SIG-M5 treated with dmso at 0.1 percent for 504 hours (cell line): ENCODE measurements around the gene ZNF208.
"Not testable (repeated sequence)": the region's sequence is repeated elsewhere in the genome, so short reads cannot be mapped to it uniquely, and the experiment has no call there.

Experiments
- DNase-seq: peaks from one replicate; lab custom pipeline; 2025; ENCODE audit not compliant: unreplicated experiment; lab: John Stamatoyannopoulos, UW

Gene ZNF208

GRCh38 chr19:22010437-22011143, at the start of gene ZNF208:
Gene ZNF208 (minus strand): TSS chr19:22010943. CDS start chr19:22010794, 149 bp downstream.
- not testable (repeated sequence) for DNase-seq

GRCh38 chr19:22052644-22053013, 41.9 kb upstream of the ZNF208 start:
- DNase-seq, result no peak

- DNase-seq, result not testable (repeated sequence)
Measured at GRCh38 chr19:22041151-22041550, 30.4 kb upstream of the ZNF208 start.

- no peak for DNase-seq
Measured at GRCh38 chr19:22030680-22031079, 19.9 kb upstream of the ZNF208 start.

- no peak for DNase-seq
Measured at GRCh38 chr19:22026687-22027086, 15.9 kb upstream of the ZNF208 start.

- DNase-seq, result not testable (repeated sequence)
Measured at GRCh38 chr19:22025539-22025938, 14.8 kb upstream of the ZNF208 start.

GRCh38 chr19:21970466-21970865, 40.3 kb downstream of the ZNF208 start:
- no peak for DNase-seq

GRCh38 chr19:21947775-21948174, 63.0 kb downstream of the ZNF208 start:
- DNase-seq, result no peak

GRCh38 chr19:21940684-21941083, 70.1 kb downstream of the ZNF208 start:
- no peak for DNase-seq

- DNase-seq, result no peak
Measured at GRCh38 chr19:21934593-21934992, 76.2 kb downstream of the ZNF208 start.

GRCh38 chr19:21934131-21934530, 76.6 kb downstream of the ZNF208 start:
- no peak for DNase-seq

GRCh38 chr19:21922276-21922675, 88.5 kb downstream of the ZNF208 start:
- DNase-seq, result no peak

- no peak for DNase-seq
Measured at GRCh38 chr19:21921691-21922180, 89.0 kb downstream of the ZNF208 start.

GRCh38 chr19:21915411-21915810, 95.3 kb downstream of the ZNF208 start:
- DNase-seq, result no peak

- no peak for DNase-seq
Measured at GRCh38 chr19:21912654-21913053, 98.1 kb downstream of the ZNF208 start.

- no peak for DNase-seq
Measured at GRCh38 chr19:21910318-21910717, 100.4 kb downstream of the ZNF208 start.

GRCh38 chr19:21908066-21908465, 102.7 kb downstream of the ZNF208 start:
- DNase-seq, result no peak

GRCh38 chr19:21907516-21907915, 103.2 kb downstream of the ZNF208 start:
- no peak for DNase-seq

- DNase-seq, result no peak
Measured at GRCh38 chr19:21902571-21902970, 108.2 kb downstream of the ZNF208 start.

GRCh38 chr19:21901861-21902260, 108.9 kb downstream of the ZNF208 start:
- no peak for DNase-seq

GRCh38 chr19:21900401-21900800, 110.3 kb downstream of the ZNF208 start:
- DNase-seq, result no peak

GRCh38 chr19:21891086-21891485, 119.7 kb downstream of the ZNF208 start:
- no peak for DNase-seq

- not testable (repeated sequence) for DNase-seq
Measured at GRCh38 chr19:21890017-21890416, 120.7 kb downstream of the ZNF208 start.
